GM12892 (cell line): Measurements from ENCODE around the gene GPR12.

Source experiments
- POLR2AphosphoS5 ChIP-seq: IDR thresholded peaks from 2 replicates; pipeline ENCODE4 v1.6.1; 2011; ENCODE audit warnings: low read depth, low read length, control low read depth
- TAF1 ChIP-seq: IDR thresholded peaks from 2 replicates; pipeline ENCODE4 v1.6.1; 2011; ENCODE audit warnings: low read depth, mild to moderate bottlenecking, control low read depth, low read length, borderline replicate concordance

- no peak for TF ChIP-seq TAF1
- no peak for TF ChIP-seq POLR2AphosphoS5
Observed at GRCh38 chr13:26705536-26705935, 55.0 kb downstream of the GPR12 start.
